Mesodermal cell (in vitro differentiated cells): Measurements from ENCODE around the gene TIMELESS.

ENCODE experiments used
- H3K27ac ChIP-seq: 2 replicates; pipeline ENCODE4 v1.7.0; 2013; ENCODE audit warnings: mild to moderate bottlenecking, low read depth, low read length, moderate library complexity; ENCODE audit not compliant: severe bottlenecking
- H3K36me3 ChIP-seq: 2 replicates; pipeline ENCODE4 v1.7.1; 2013; ENCODE audit warnings: mild to moderate bottlenecking, low read length, moderate library complexity; ENCODE audit not compliant: control insufficient read depth, insufficient read depth
- H3K4me1 ChIP-seq: one replicate; pipeline ENCODE4 v1.7.1; 2013; ENCODE audit warnings: mild to moderate bottlenecking, low read length; ENCODE audit not compliant: insufficient read depth, control insufficient read depth, poor library complexity, severe bottlenecking
- H3K4me3 ChIP-seq: 2 replicates; pipeline ENCODE4 v1.7.0; 2013; ENCODE audit warnings: low read length, control low read depth, mild to moderate bottlenecking; ENCODE audit not compliant: insufficient read depth, poor library complexity, severe bottlenecking; ENCODE audit errors: extremely low read depth
- H3K9me3 ChIP-seq: 2 replicates; pipeline ENCODE4 v1.7.1; 2013; ENCODE audit warnings: mild to moderate bottlenecking, low read length, moderate library complexity; ENCODE audit not compliant: control insufficient read depth
- WGBS, 2 experiments: methylation state at CpG; one replicate each; pipeline ENCODE4 v1.1.5; 2013; ENCODE audit warnings: missing lambda C conversion rate in 2 of 2; ENCODE audit not compliant: insufficient coverage in 2 of 2; 5-methylcytosine and 5-hydroxymethylcytosine counted together

TIMELESS gene

GRCh38 chr12:56377989-56378316 lies 71.3 kb downstream of the TIMELESS start:
- H3K4me3 ChIP-seq = no peak overlapping the region
- no peaks in the 10 kb centered on the region for H3K36me3 ChIP-seq
- H3K9me3 ChIP-seq = no peaks in the 10 kb centered on the region
- H3K27ac ChIP-seq = no peak overlapping the region
- H3K4me1 ChIP-seq = no peaks in the 10 kb centered on the region
- no CpG with 5 or more reads among the region's 1 CpG for WGBS, 2 experiments

GRCh38 chr12:56377310-56377988 lies 71.8 kb downstream of the TIMELESS start:
- Histone ChIP-seq H3K4me1 (no peaks in the 10 kb centered on the region), H3K36me3 (no peaks in the 10 kb centered on the region), H3K9me3 (no peaks in the 10 kb centered on the region), H3K4me3 (no peak overlapping the region), H3K27ac (no peak overlapping the region)
- 100% methylated on average over 1 to 2 of the region's 4 CpGs for WGBS, 2 experiments

DNA sequence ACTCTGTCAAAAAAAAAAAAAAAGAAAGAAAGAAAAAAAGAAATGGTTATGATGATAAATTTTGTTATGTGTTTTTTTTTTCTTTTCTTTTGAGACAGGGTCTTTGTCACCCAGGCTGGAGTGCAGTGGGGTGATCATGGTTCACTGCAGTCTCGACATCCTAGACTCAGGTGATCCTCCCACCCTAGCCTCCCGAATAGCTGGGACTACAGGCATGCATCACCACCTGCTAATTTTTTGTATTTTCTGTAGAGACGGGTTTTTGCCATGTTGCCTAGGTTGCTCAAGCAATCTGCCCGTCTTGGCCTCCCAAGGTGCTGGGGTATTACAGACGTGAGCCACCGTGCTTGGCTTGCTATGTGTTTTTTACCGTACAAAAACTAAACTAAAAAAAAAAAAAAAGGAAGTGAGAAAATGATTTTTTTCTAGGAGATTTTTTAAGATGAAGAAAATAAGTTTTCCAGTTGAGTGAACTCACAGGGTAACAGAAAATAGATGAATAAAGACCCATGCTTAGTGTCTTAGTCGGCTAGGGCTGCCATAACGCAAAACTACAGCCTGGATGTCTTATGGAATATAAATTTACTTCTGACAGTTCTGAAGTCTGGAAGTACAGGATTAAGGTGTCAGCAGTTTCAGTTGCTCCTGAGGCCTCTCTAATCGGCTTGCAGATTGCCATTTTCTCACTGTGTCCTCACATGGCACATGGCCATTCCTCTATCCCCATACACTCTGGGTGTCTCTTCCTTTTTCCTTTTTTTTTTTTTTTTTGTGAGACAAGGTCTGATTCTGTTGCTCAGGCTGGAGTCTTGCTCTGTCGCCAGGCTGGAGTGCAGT lies 73.4 kb downstream of the TIMELESS start:
- Histone ChIP-seq H3K36me3 (no peaks in the 10 kb centered on the region), H3K9me3 (no peaks in the 10 kb centered on the region), H3K27ac (no peak overlapping the region), H3K4me1 (no peaks in the 10 kb centered on the region), H3K4me3 (no peak overlapping the region)
- 88 to 97% methylated on average over 4 to 8 of the region's 11 CpGs for WGBS, 2 experiments

DNA sequence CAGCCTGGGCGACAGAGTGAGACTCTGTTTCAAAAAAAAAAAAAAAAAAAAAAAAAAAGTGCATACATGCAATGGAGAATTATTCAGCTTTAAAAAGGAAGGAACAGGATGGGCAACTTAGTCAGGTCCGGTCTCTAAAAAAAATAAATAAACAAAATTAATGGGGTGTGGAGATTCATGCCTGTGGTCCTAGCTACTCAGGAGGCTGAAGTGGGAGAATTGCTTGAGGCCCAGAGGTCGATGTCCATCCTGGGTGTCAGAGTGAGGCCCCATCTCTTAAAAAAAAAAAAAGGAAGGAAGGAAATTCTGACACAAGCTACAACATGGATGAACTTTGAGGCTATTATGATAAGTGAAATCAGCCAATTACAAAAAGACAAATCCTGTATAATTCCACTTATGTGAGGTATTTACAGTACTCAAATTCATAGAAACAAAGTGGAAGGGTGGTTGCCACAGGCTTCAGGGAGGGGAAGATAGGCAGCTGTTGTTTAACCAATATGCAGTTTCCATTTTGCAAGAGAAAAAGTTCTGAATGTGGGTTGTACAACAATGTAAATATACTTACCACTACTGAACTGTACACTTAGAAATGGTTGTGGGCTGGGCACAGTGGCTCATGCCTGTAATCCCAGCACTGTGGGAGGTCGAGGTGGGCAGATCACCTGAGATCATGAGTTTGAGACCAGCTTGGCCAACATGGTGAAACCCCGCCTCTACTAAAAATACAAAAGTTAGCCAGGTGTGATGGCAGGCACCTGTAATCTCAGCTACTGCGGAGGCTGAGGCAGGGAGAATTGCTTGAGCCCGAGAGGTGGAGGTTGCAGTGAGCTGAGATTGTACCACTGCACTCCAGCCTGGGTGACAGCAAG lies 74.3 kb downstream of the TIMELESS start:
- no peaks in the 10 kb centered on the region for H3K36me3 ChIP-seq
- no peak overlapping the region for H3K4me3 ChIP-seq
- no peaks in the 10 kb centered on the region for H3K4me1 ChIP-seq
- H3K9me3 ChIP-seq = no peaks in the 10 kb centered on the region
- H3K27ac ChIP-seq = no peak overlapping the region
- WGBS, 2 experiments = 83 to 94% methylated on average over 2 to 4 of the region's 7 CpGs

DNA sequence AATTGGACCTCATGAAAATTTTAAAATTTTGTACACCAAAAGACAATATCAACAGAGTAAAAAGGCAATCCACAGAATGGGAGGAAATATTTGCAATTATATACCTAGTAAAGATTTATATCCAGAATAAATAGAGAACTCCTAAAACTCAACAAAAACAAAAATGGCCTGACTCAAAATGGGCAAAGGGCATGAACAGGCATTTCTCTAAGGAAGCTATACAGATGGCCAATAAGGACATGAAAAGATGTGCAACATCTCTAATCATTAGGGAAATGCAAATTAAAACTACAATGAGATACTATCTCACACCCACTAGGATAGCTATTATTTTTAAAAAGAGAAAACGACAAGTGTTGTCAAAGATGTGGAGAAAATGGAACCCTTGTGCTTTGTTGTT lies 75.7 kb downstream of the TIMELESS start:
- Histone ChIP-seq H3K4me1 (no peaks in the 10 kb centered on the region), H3K4me3 (no peak overlapping the region), H3K27ac (no peak overlapping the region), H3K9me3 (no peaks in the 10 kb centered on the region), H3K36me3 (no peaks in the 10 kb centered on the region)
- 88% methylated on average over 1 of the region's 1 CpG; no CpG with 5 or more reads in 1 of the 2 experiments for WGBS, 2 experiments

- Histone ChIP-seq H3K36me3 (no peaks in the 10 kb centered on the region), H3K4me3 (no peak overlapping the region), H3K4me1 (no peaks in the 10 kb centered on the region), H3K27ac (no peak overlapping the region), H3K9me3 (no peaks in the 10 kb centered on the region)
- WGBS, 2 experiments = 100% methylated on average over 2 of the region's 3 CpGs; no CpG with 5 or more reads in 1 of the 2 experiments
Measured at GRCh38 chr12:56366948-56367347, 82.3 kb downstream of the TIMELESS start.
